ENCODE results near the gene MS4A14. TPM values are rescaled to one million over a fixed set of nuclear protein-coding genes. Genes with fewer than 3 reads are reported as not detected.

Gene MS4A14
- total RNA-seq, 4 donors from 2014 or later: 1.7 to 32.3 (median 13.0) TPM

DNA sequence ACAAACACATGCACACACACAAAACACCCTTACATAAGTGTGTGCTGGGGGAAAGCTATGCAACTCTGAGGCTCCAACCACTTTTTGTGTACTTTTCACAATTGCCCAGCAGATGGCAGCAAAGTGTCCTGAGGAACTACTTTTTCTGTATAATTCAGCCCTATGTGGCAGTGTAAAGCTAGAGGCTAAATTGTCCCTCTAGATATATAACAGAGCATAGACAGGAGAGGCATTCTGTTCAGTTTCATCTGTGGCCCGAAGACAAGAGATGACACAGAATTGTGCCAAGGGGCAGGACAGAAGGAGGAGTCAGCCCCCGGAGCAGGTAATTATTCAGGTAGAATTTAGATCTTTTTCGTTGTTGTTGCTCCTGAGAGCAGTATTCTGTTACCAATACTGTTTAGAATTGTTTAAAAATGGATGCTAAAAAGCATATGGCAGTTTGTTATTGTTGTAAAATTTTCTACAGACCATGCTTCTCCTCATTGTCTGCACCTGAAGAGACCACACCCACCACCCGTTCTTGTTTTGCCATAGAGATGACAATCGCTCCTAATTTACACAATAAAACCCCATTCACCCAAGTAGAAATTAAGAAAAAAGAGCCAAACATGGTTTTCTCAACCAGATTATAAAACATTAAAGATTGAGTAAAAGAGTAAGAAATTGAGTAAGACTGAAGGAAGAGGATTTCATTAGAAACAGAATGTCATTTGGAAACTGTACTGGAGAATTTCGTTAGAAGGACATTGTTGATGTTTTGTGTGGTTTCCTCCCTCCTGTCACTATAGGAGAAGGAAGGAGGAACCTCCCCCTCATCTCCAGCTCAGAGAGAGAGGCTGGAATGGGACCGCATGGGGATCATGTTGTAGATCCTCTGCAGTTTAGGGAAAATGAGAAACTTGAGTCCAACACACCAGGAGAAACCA lies 32.5 kb upstream of the MS4A14 start:
- TF ChIP-seq, protein P1, sequence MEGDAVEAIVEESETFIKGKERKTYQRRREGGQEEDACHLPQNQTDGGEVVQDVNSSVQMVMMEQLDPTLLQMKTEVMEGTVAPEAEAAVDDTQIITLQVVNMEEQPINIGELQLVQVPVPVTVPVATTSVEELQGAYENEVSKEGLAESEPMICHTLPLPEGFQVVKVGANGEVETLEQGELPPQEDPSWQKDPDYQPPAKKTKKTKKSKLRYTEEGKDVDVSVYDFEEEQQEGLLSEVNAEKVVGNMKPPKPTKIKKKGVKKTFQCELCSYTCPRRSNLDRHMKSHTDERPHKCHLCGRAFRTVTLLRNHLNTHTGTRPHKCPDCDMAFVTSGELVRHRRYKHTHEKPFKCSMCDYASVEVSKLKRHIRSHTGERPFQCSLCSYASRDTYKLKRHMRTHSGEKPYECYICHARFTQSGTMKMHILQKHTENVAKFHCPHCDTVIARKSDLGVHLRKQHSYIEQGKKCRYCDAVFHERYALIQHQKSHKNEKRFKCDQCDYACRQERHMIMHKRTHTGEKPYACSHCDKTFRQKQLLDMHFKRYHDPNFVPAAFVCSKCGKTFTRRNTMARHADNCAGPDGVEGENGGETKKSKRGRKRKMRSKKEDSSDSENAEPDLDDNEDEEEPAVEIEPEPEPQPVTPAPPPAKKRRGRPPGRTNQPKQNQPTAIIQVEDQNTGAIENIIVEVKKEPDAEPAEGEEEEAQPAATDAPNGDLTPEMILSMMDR (IDR thresholded peaks at IDR 0.05; ENCODE audit: low read depth): no peak

DNA sequence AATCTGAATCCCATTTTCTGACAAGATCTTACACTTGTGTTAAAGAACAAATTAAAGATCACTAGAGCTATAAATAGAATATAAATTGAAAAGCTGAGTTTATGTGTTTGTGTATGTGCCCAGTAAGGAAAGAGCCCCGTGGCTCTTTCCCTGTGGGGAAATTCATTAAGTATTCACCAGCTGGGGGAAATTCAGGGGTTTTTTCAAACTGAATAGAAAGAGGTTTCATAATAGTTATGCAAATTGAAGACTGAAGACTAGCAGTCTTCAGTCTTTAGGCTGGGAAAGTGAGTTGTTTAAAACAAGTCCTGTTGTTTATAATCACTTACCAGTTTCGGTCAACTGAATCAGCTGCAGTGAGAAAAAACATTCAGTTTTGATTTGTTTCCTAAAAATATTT lies 29.2 kb upstream of the MS4A14 start:
- TF ChIP-seq, protein P1 (IDR thresholded peaks at IDR 0.05; ENCODE audit: low read depth): no peak

GRCh38 chr11:60367896-60368295 lies 28.4 kb upstream of the MS4A14 start:
- TF ChIP-seq, protein P1 (IDR thresholded peaks at IDR 0.05; ENCODE audit: low read depth): no peak

DNA sequence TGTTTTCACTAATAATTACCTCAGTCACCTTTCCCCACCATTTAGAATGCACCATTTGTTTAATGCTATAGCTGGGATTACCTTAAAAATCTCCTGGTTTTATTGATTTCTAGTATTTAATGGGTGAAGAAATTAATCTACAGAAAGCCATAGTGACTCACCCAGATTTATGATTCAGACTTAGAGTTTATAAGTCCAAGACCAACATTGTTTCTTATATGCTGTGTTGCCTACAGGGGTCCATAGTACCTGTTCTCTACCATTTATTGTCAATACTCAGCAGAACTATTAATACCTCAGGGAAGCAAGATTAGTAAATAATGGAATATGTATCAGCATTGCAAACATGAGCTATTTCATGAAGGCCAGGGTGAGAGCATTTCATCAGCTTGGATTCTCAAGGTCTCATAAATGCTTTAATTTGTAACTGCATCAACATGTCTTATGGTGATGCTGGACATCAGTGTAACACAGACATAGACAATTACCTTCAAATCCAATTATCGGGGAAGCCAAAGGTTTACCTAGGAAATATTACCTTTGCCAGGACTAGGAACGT lies 25.9 kb upstream of the MS4A14 start:
- TF ChIP-seq, protein P1 (IDR thresholded peaks at IDR 0.05; ENCODE audit: low read depth): no peak

- TF ChIP-seq, protein P1 (IDR thresholded peaks at IDR 0.05; ENCODE audit: low read depth): no peak
These were observed 25.4 kb upstream of the MS4A14 start for GRCh38 chr11:60370811-60371298.

DNA sequence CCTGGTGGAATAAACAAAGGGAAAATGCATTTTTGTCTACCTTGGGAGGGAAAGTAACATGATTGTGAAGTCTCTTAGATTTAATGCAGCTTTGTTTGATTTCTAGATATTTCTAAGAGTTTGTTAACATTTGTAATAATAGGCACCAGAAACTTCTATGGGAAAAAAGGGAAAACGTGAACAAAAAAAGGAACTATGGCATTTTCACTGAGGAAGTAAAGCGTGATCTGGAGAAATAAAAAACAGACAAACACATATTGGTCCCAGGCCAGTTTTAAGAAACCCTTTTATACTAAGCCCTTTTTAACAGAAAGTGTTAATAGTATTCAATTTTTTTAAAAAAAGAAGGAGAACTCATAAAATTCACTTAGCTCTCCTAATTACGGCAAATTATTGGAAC lies 24.9 kb upstream of the MS4A14 start:
- TF ChIP-seq, protein P1 (IDR thresholded peaks at IDR 0.05; ENCODE audit: low read depth): no peak

- TF ChIP-seq, protein P1 (IDR thresholded peaks at IDR 0.05; ENCODE audit: low read depth): no peak
These were observed 24.4 kb upstream of the MS4A14 start for GRCh38 chr11:60371854-60372253.

Data from subcutaneous adipose tissue (tissue), 4 donors.